Astrocyte (in vitro differentiated cells and primary cell): Measurements from ENCODE around the gene GMPR. TPM values are rescaled to one million over a fixed set of nuclear protein-coding genes. Genes with fewer than 3 reads are reported as not detected.

Experiments
- DNase-seq: peaks from one replicate; pipeline ENCODE4 v3.0.0-alpha.2; 2010; ENCODE audit warnings: low read depth
- FAIRE-seq: peaks from 2 replicates; lab custom pipeline; 2011; peaks lifted over from hg19 to GRCh38; lab: Jason Lieb, UNC
- H2AFZ ChIP-seq: 2 replicates; pipeline ENCODE4 v1.6.0; 2012; ENCODE audit warnings: low read depth, low read length, inconsistent platforms
- H3K27ac ChIP-seq: 2 replicates; pipeline ENCODE4 v1.5.1; 2011; ENCODE audit warnings: low read depth, low read length, inconsistent platforms
- H3K27me3 ChIP-seq: 2 replicates; pipeline ENCODE4 v1.6.0; 2011; ENCODE audit warnings: low read length, inconsistent platforms; ENCODE audit not compliant: insufficient read depth
- H3K36me3 ChIP-seq: 2 replicates; pipeline ENCODE4 v1.5.1; 2011; ENCODE audit warnings: low read length, inconsistent platforms; ENCODE audit not compliant: insufficient read depth
- H3K4me1 ChIP-seq: 2 replicates; pipeline ENCODE4 v1.5.1; 2011; ENCODE audit warnings: low read length, inconsistent platforms; ENCODE audit not compliant: insufficient read depth
- H3K4me2 ChIP-seq: 2 replicates; pipeline ENCODE4 v1.6.0; 2012; ENCODE audit warnings: low read length, inconsistent platforms
- H3K4me3 ChIP-seq: 2 replicates; pipeline ENCODE4 v1.5.1; 2011; ENCODE audit warnings: low read depth, mild to moderate bottlenecking, low read length, inconsistent platforms; ENCODE audit not compliant: insufficient read depth
- H3K79me2 ChIP-seq: 2 replicates; pipeline ENCODE4 v1.6.0; 2012; ENCODE audit warnings: mild to moderate bottlenecking, low read length, inconsistent platforms; ENCODE audit not compliant: insufficient read depth
- H3K9ac ChIP-seq: 2 replicates; pipeline ENCODE4 v1.6.0; 2012; ENCODE audit warnings: mild to moderate bottlenecking, low read length, inconsistent platforms
- H3K9me3 ChIP-seq: 2 replicates; pipeline ENCODE4 v1.5.1; 2012; ENCODE audit warnings: low read depth, mild to moderate bottlenecking, low read length, inconsistent platforms; ENCODE audit not compliant: insufficient read depth
- H4K20me1 ChIP-seq: 2 replicates; pipeline ENCODE4 v1.6.0; 2012; ENCODE audit warnings: low read length, inconsistent platforms; ENCODE audit not compliant: insufficient read depth
- H3K27ac Mint-ChIP-seq: one replicate; pipeline ENCODE4 v1.8.0; 2021; ENCODE audit warnings: mild to moderate bottlenecking, mixed read lengths; ENCODE audit not compliant: unreplicated experiment
- H3K27me3 Mint-ChIP-seq: one replicate; pipeline ENCODE4 v1.8.0; 2021; ENCODE audit warnings: low read depth, mixed read lengths; ENCODE audit not compliant: unreplicated experiment
- H3K36me3 Mint-ChIP-seq: one replicate; pipeline ENCODE4 v1.8.0; 2021; ENCODE audit warnings: low read depth, mixed read lengths; ENCODE audit not compliant: unreplicated experiment
- H3K4me1 Mint-ChIP-seq: one replicate; pipeline ENCODE4 v1.8.0; 2021; ENCODE audit warnings: low read depth, mixed read lengths; ENCODE audit not compliant: unreplicated experiment
- H3K4me3 Mint-ChIP-seq: one replicate; pipeline ENCODE4 v1.8.0; 2021; ENCODE audit warnings: mild to moderate bottlenecking, moderate library complexity, mixed read lengths; ENCODE audit not compliant: unreplicated experiment
- H3K9me3 Mint-ChIP-seq: one replicate; pipeline ENCODE4 v1.8.0; 2021; ENCODE audit warnings: mild to moderate bottlenecking, mixed read lengths; ENCODE audit not compliant: unreplicated experiment
- CTCF ChIP-seq: IDR thresholded peaks from 2 replicates; pipeline ENCODE4 v1.5.1; 2011; ENCODE audit warnings: low read depth, mild to moderate bottlenecking, inconsistent platforms, low read length, moderate library complexity; ENCODE audit not compliant: insufficient read depth
- EZH2 ChIP-seq: IDR thresholded peaks from 2 replicates; pipeline ENCODE4 v1.6.1; 2012; ENCODE audit warnings: mild to moderate bottlenecking, low read length, inconsistent platforms; ENCODE audit not compliant: insufficient read depth
- total RNA-seq: library from RNA; stranded (reverse); gene quantifications from 2 replicates; pipeline ENCODE4 v1.2.1, GENCODE V29; 2021

GMPR gene
- total RNA-seq, 1 donor from 2014 or later: 2.0 TPM

GRCh38 chr6:16295471-16295870 is 57.1 kb downstream of the GMPR start:
- Mint-ChIP-seq H3K27me3 (peaks cover 4% of the 10 kb centered on the region), H3K9me3 (peaks cover 5% of the 10 kb centered on the region), H3K4me1 (no peaks in the 10 kb centered on the region), H3K4me3 (no peak overlapping the region), H3K36me3 (peaks cover 19% of the 10 kb centered on the region), H3K27ac (no peak overlapping the region)
- Histone ChIP-seq H3K27ac (no peak overlapping the region), H4K20me1 (peaks cover 4% of the 10 kb centered on the region), H3K9me3 (no peaks in the 10 kb centered on the region), H3K27me3 (no peaks in the 10 kb centered on the region), H3K4me3 (no peak overlapping the region), H3K36me3 (no peaks in the 10 kb centered on the region), H3K4me1 (no peaks in the 10 kb centered on the region), H3K4me2 (no peak overlapping the region), H3K79me2 (no peaks in the 10 kb centered on the region), H2AFZ (no peak overlapping the region), H3K9ac (no peak overlapping the region)
- no peak for TF ChIP-seq EZH2
- TF ChIP-seq CTCF: no peak
- DNase-seq (no peak), FAIRE-seq (no peak)

GRCh38 chr6:16296061-16296670 is 57.8 kb downstream of the GMPR start:
- H3K27ac Mint-ChIP-seq: no peak overlapping the region
- FAIRE-seq (no peak), DNase-seq (no peak)
- Histone ChIP-seq H2AFZ (no peak overlapping the region), H3K27ac (no peak overlapping the region), H3K9me3 (no peaks in the 10 kb centered on the region), H3K4me1 (no peaks in the 10 kb centered on the region), H3K4me2 (no peak overlapping the region), H3K4me3 (no peak overlapping the region), H3K36me3 (no peaks in the 10 kb centered on the region), H4K20me1 (peaks cover 4% of the 10 kb centered on the region), H3K79me2 (no peaks in the 10 kb centered on the region), H3K9ac (no peak overlapping the region), H3K27me3 (no peaks in the 10 kb centered on the region)
- H3K4me3 Mint-ChIP-seq: no peak overlapping the region
- no peaks in the 10 kb centered on the region for H3K4me1 Mint-ChIP-seq
- no peak for TF ChIP-seq EZH2
- no peak for TF ChIP-seq CTCF
- H3K27me3 Mint-ChIP-seq: peaks cover 4% of the 10 kb centered on the region
- H3K36me3 Mint-ChIP-seq: peaks cover 19% of the 10 kb centered on the region
- H3K9me3 Mint-ChIP-seq: peaks cover 5% of the 10 kb centered on the region

- Histone ChIP-seq H2AFZ (no peak overlapping the region), H4K20me1 (peaks cover 4% of the 10 kb centered on the region), H3K9ac (no peak overlapping the region), H3K4me3 (no peak overlapping the region), H3K9me3 (no peaks in the 10 kb centered on the region), H3K79me2 (no peaks in the 10 kb centered on the region), H3K36me3 (no peaks in the 10 kb centered on the region), H3K27ac (no peak overlapping the region), H3K4me2 (no peak overlapping the region), H3K27me3 (no peaks in the 10 kb centered on the region), H3K4me1 (no peaks in the 10 kb centered on the region)
- DNase-seq: no peak
- Mint-ChIP-seq H3K36me3 (peaks cover 22% of the 10 kb centered on the region), H3K27me3 (no peaks in the 10 kb centered on the region), H3K9me3 (peaks cover 5% of the 10 kb centered on the region), H3K4me3 (no peak overlapping the region), H3K4me1 (no peaks in the 10 kb centered on the region), H3K27ac (no peak overlapping the region)
- no peak for TF ChIP-seq EZH2
- TF ChIP-seq CTCF: no peak
- FAIRE-seq: no peak
These were observed 61.5 kb downstream of the GMPR start for GRCh38 chr6:16299861-16300260.
